ENCODE measurements around the gene TNNC2.

TNNC2 gene

GRCh38 chr20:45861221-45862075 lies 34.3 kb upstream of the TNNC2 start:
- H3K79me2 ChIP-seq (ENCODE audit: insufficient read depth, low read length) = no peaks in the 10 kb centered on the region
- no peaks in the 10 kb centered on the region for H3K36me3 ChIP-seq (ENCODE audit: insufficient read depth, low read length)
- H3K9ac ChIP-seq (ENCODE audit: low read length) = no peak overlapping the region
- no peak overlapping the region for H3K4me3 ChIP-seq (ENCODE audit: low read depth, low read length, poor library complexity, severe bottlenecking)
- H3K4me1 ChIP-seq (ENCODE audit: insufficient read depth, low read length, severe bottlenecking) = peaks cover 32% of the 10 kb centered on the region
- TF ChIP-seq EZH2 (IDR thresholded peaks at IDR 0.05; ENCODE audit: borderline replicate concordance, low read length) (no peak), CTCF (IDR thresholded peaks at IDR 0.05; ENCODE audit: low read length) (no peak)
- H3K27me3 ChIP-seq (ENCODE audit: insufficient read depth, low read length) = no peaks in the 10 kb centered on the region
- H3K27ac ChIP-seq (ENCODE audit: low read depth, low read length, poor library complexity, severe bottlenecking) = no peak overlapping the region
- H3K9me3 ChIP-seq (ENCODE audit: low read length) = no peaks in the 10 kb centered on the region
- H3F3A ChIP-seq (ENCODE audit: insufficient read depth, low read length) = no peaks in the 10 kb centered on the region
- H3K9me2 ChIP-seq (ENCODE audit: low read depth, low read length) = no peaks in the 10 kb centered on the region
- H3K4me2 ChIP-seq (ENCODE audit: low read length) = no peak overlapping the region
- H4K20me1 ChIP-seq (ENCODE audit: insufficient read depth, low read length) = no peaks in the 10 kb centered on the region
- no peak overlapping the region for H2AFZ ChIP-seq (ENCODE audit: low read length)

- no peaks in the 10 kb centered on the region for H3K9me2 ChIP-seq (ENCODE audit: low read depth, low read length)
- no peaks in the 10 kb centered on the region for H3F3A ChIP-seq (ENCODE audit: insufficient read depth, low read length)
- H3K4me2 ChIP-seq (ENCODE audit: low read length) = no peak overlapping the region; the same call in 1 of the 2 replicates
- H3K79me2 ChIP-seq (ENCODE audit: insufficient read depth, low read length) = peaks cover 6% of the 10 kb centered on the region; the same call in 1 of the 2 replicates
- H3K27ac ChIP-seq (ENCODE audit: low read depth, low read length, poor library complexity, severe bottlenecking) = no peak overlapping the region
- H3K9ac ChIP-seq (ENCODE audit: low read length) = no peak overlapping the region
- H3K4me3 ChIP-seq (ENCODE audit: low read depth, low read length, poor library complexity, severe bottlenecking) = no peak overlapping the region
- TF ChIP-seq EZH2 (IDR thresholded peaks at IDR 0.05; ENCODE audit: borderline replicate concordance, low read length) (no peak), CTCF (IDR thresholded peaks at IDR 0.05; ENCODE audit: low read length) (no peak)
- H2AFZ ChIP-seq (ENCODE audit: low read length) = no peak overlapping the region
- no peaks in the 10 kb centered on the region for H3K27me3 ChIP-seq (ENCODE audit: insufficient read depth, low read length)
- no peaks in the 10 kb centered on the region for H3K9me3 ChIP-seq (ENCODE audit: low read length)
- H3K36me3 ChIP-seq (ENCODE audit: insufficient read depth, low read length) = no peaks in the 10 kb centered on the region
- H4K20me1 ChIP-seq (ENCODE audit: insufficient read depth, low read length) = no peaks in the 10 kb centered on the region
- H3K4me1 ChIP-seq (ENCODE audit: insufficient read depth, low read length, severe bottlenecking) = peaks cover 40% of the 10 kb centered on the region
These were observed 33.6 kb upstream of the TNNC2 start for GRCh38 chr20:45860560-45861220.

GRCh38 chr20:45859916-45860315 lies 32.8 kb upstream of the TNNC2 start:
- Histone ChIP-seq H3K27me3 (ENCODE audit: insufficient read depth, low read length) (no peaks in the 10 kb centered on the region), H3K9me3 (ENCODE audit: low read length) (no peaks in the 10 kb centered on the region)
- no peak for TF ChIP-seq EZH2 (IDR thresholded peaks at IDR 0.05; ENCODE audit: borderline replicate concordance, low read length)
- no peak for TF ChIP-seq CTCF (IDR thresholded peaks at IDR 0.05; ENCODE audit: low read length)

More at GRCh38 chr20:45859916-45860315, 32.8 kb upstream of the TNNC2 start:
- H3K9ac ChIP-seq (ENCODE audit: low read length) = no peak overlapping the region
- H3K4me2 ChIP-seq (ENCODE audit: low read length) = no peak overlapping the region
- no peaks in the 10 kb centered on the region for H3F3A ChIP-seq (ENCODE audit: insufficient read depth, low read length)
- no peaks in the 10 kb centered on the region for H3K36me3 ChIP-seq (ENCODE audit: insufficient read depth, low read length)
- no peaks in the 10 kb centered on the region for H3K9me2 ChIP-seq (ENCODE audit: low read depth, low read length)
- no peak overlapping the region for H3K27ac ChIP-seq (ENCODE audit: low read depth, low read length, poor library complexity, severe bottlenecking)
- no peak overlapping the region for H3K4me3 ChIP-seq (ENCODE audit: low read depth, low read length, poor library complexity, severe bottlenecking)
- H2AFZ ChIP-seq (ENCODE audit: low read length) = no peak overlapping the region
- no peaks in the 10 kb centered on the region for H4K20me1 ChIP-seq (ENCODE audit: insufficient read depth, low read length)
- peaks cover 41% of the 10 kb centered on the region for H3K4me1 ChIP-seq (ENCODE audit: insufficient read depth, low read length, severe bottlenecking)
- peaks cover 7% of the 10 kb centered on the region; the same call in 1 of the 2 replicates for H3K79me2 ChIP-seq (ENCODE audit: insufficient read depth, low read length)
